NCI-H748 (cell line): Measurements from ENCODE around the gene CREB5.

Experiments
- DNase-seq: peaks from one replicate; lab custom pipeline; 2025; ENCODE audit not compliant: unreplicated experiment; lab: John Stamatoyannopoulos, UW

CREB5 gene

GRCh38 chr7:28405662-28406061 is 6.7 kb upstream of the CREB5 start:
- DNase-seq = no peak

- no peak for DNase-seq
Measured at GRCh38 chr7:28406192-28406591, 6.1 kb upstream of the CREB5 start.

- no peak for DNase-seq
Measured at GRCh38 chr7:28407651-28408050, 4.7 kb upstream of the CREB5 start.

GRCh38 chr7:28408105-28408959 is 4.0 kb upstream of the CREB5 start:
- no peak for DNase-seq

GRCh38 chr7:28408960-28409715 is 3.2 kb upstream of the CREB5 start:
- peak; percentile 94 for DNase-seq

- peak; percentile 65 for DNase-seq
Measured at GRCh38 chr7:28409716-28410627, 2.3 kb upstream of the CREB5 start.

- DNase-seq = peak; percentile 90
Measured at GRCh38 chr7:28410628-28411531, 1.4 kb upstream of the CREB5 start.

- DNase-seq = no peak
Measured at GRCh38 chr7:28413011-28413410, 693 bp downstream of the CREB5 start.

GRCh38 chr7:28414453-28414852 is 2.1 kb downstream of the CREB5 start:
- no peak for DNase-seq

- DNase-seq = no peak
Measured at GRCh38 chr7:28417321-28417940, 5.1 kb downstream of the CREB5 start.

GRCh38 chr7:28418311-28418710 is 6.0 kb downstream of the CREB5 start:
- DNase-seq = no peak

GRCh38 chr7:28418966-28419365 is 6.6 kb downstream of the CREB5 start:
- DNase-seq = no peak

GRCh38 chr7:28419716-28420115 is 7.4 kb downstream of the CREB5 start:
- no peak for DNase-seq

GRCh38 chr7:28423112-28423511 is 10.8 kb downstream of the CREB5 start:
- DNase-seq = no peak

- no peak for DNase-seq
Measured at GRCh38 chr7:28423918-28424514, 11.7 kb downstream of the CREB5 start.

- no peak for DNase-seq
Measured at GRCh38 chr7:28425496-28425895, 13.2 kb downstream of the CREB5 start.

GRCh38 chr7:28427236-28427635 is 14.9 kb downstream of the CREB5 start:
- DNase-seq = no peak

GRCh38 chr7:28430616-28431015 is 18.3 kb downstream of the CREB5 start:
- DNase-seq = no peak

GRCh38 chr7:28432105-28432504 is 19.8 kb downstream of the CREB5 start:
- DNase-seq = no peak
